Endothelial cell of umbilical vein (primary cell): ENCODE data around the gene RBM3. TPM values are rescaled to one million over a fixed set of nuclear protein-coding genes. Genes with fewer than 3 reads are reported as not detected.

Source experiments
- BruUV-seq: library from RNA; stranded (reverse); fragments of 400-500 nt; replicated peaks from 2 replicates; lab custom pipeline; 2021; lab: Mats Ljungman, UMichigan
- CTCF ChIA-PET: fragments of 300-600, 350-600 bp; sonication (Branson Sonifier 250); formaldehyde crosslinking; loops from one replicate; lab custom pipeline; 2021; ENCODE audit warnings: antibody characterized with exemption, inconsistent platforms; lab: Charles Lee
- POLR2A ChIA-PET: fragments of 300-600, 350-600 bp; sonication (Branson Sonifier 250); formaldehyde crosslinking; loops from one replicate; lab custom pipeline; 2021; ENCODE audit warnings: antibody characterized with exemption, inconsistent platforms; lab: Charles Lee
- DNase-seq: peaks from one replicate; pipeline ENCODE4 v3.0.0-alpha.2; 2011; ENCODE audit warnings: low read depth, low spot score
- FAIRE-seq: peaks from 2 replicates; lab custom pipeline; 2011; peaks lifted over from hg19 to GRCh38; lab: Jason Lieb, UNC
- H2AFZ ChIP-seq: 2 replicates; pipeline ENCODE4 v1.6.0; 2012; ENCODE audit warnings: low read depth, low read length, control low read depth, inconsistent platforms
- H3K27ac ChIP-seq: 2 replicates; pipeline ENCODE4 v1.5.1; 2011; ENCODE audit warnings: low read depth, mild to moderate bottlenecking, control low read depth, low read length, moderate library complexity; ENCODE audit not compliant: insufficient read depth
- H3K27me3 ChIP-seq, 2 experiments: 2 replicates each; pipeline versions ENCODE4 v1.6.0 to v1.6.1; 2011; ENCODE audit warnings: low read length in 2 of 2, mixed read lengths in 1 of 2; ENCODE audit not compliant: control insufficient read depth in 2 of 2, insufficient read depth in 2 of 2
- H3K36me3 ChIP-seq, 2 experiments: 2 replicates in 1 of 2; 3 replicates in 1 of 2; pipeline ENCODE4 v1.5.1; 2011; ENCODE audit warnings: low read length in 2 of 2, mild to moderate bottlenecking in 1 of 2, moderate library complexity in 1 of 2; ENCODE audit not compliant: control insufficient read depth in 2 of 2, insufficient read depth in 2 of 2; ENCODE audit errors: extremely low read depth in 1 of 2
- H3K4me1 ChIP-seq: 3 replicates; pipeline ENCODE4 v1.5.1; 2011; ENCODE audit warnings: mild to moderate bottlenecking, low read length; ENCODE audit not compliant: control insufficient read depth, insufficient read depth; ENCODE audit errors: extremely low read depth
- H3K4me2 ChIP-seq: 2 replicates; pipeline ENCODE4 v1.6.1; 2011; ENCODE audit warnings: low read length, control low read depth, mixed read lengths; ENCODE audit not compliant: insufficient read depth
- H3K4me3 ChIP-seq, 3 experiments: fragments of 200-600 bp in 1 of 3; sonication (generic), shearing (Covaris generic) in 1 of 3; replicated peaks in 1 of 3; 2 replicates each; pipeline ENCODE4 v1.5.1; 2011 to 2016; ENCODE audit warnings: control low read depth in 3 of 3, low read length in 3 of 3, mild to moderate bottlenecking in 2 of 3, inconsistent platforms in 1 of 3, low read depth in 1 of 3, moderate library complexity in 1 of 3; ENCODE audit not compliant: insufficient read depth in 1 of 3
- H3K79me2 ChIP-seq: 2 replicates; pipeline ENCODE4 v1.6.0; 2012; ENCODE audit warnings: low read length, inconsistent platforms; ENCODE audit not compliant: control insufficient read depth, insufficient read depth
- H3K9ac ChIP-seq: replicated peaks from 2 replicates; pipeline ENCODE3; 2011; ENCODE audit warnings: low read length, control low read depth; ENCODE audit not compliant: insufficient read depth; ENCODE audit errors: extremely low read depth
- H3K9me1 ChIP-seq: replicated peaks from 3 replicates; pipeline ENCODE4 v1.6.0; 2011; ENCODE audit warnings: mild to moderate bottlenecking, low read length; ENCODE audit not compliant: control insufficient read depth, insufficient read depth; ENCODE audit errors: extremely low read depth
- H3K9me3 ChIP-seq: replicated peaks from 2 replicates; pipeline ENCODE4 v1.5.1; 2012; ENCODE audit warnings: low read length, inconsistent platforms; ENCODE audit not compliant: control insufficient read depth, insufficient read depth
- H4K20me1 ChIP-seq: replicated peaks from 2 replicates; pipeline ENCODE3; 2011; ENCODE audit warnings: mild to moderate bottlenecking, low read length; ENCODE audit not compliant: control insufficient read depth, insufficient read depth; ENCODE audit errors: extremely low read depth
- EZH2 ChIP-seq: IDR thresholded peaks from 2 replicates; pipeline ENCODE4 v1.6.1; 2012; ENCODE audit warnings: borderline replicate concordance, low read depth, mild to moderate bottlenecking, moderate library complexity, low read length, inconsistent platforms; ENCODE audit not compliant: severe bottlenecking
- FOS ChIP-seq: IDR thresholded peaks from 2 replicates; pipeline ENCODE4 v1.6.1; 2011; ENCODE audit warnings: mild to moderate bottlenecking, low read length, moderate library complexity, borderline replicate concordance; ENCODE audit not compliant: insufficient read depth
- GATA2 ChIP-seq: IDR thresholded peaks from 2 replicates; pipeline ENCODE4 v1.7.0; 2011; ENCODE audit warnings: low read depth, mild to moderate bottlenecking, moderate library complexity, mixed read lengths, low read length; ENCODE audit not compliant: insufficient read length, insufficient read depth
- JUN ChIP-seq: IDR thresholded peaks from 2 replicates; pipeline ENCODE4 v1.6.1; 2011; ENCODE audit warnings: borderline replicate concordance, low read depth; ENCODE audit not compliant: insufficient read length, insufficient read depth
- MYC ChIP-seq: IDR thresholded peaks from one replicate; pipeline ENCODE4 v1.6.1; 2011; ENCODE audit warnings: mild to moderate bottlenecking, low read depth, low read length
- POLR2A ChIP-seq: IDR thresholded peaks from 2 replicates; pipeline ENCODE4 v1.6.1; 2012; ENCODE audit warnings: low read depth, mild to moderate bottlenecking, control low read depth, low read length
- POLR2AphosphoS5 ChIP-seq: IDR thresholded peaks from 2 replicates; pipeline ENCODE4 v1.6.1; 2012; ENCODE audit warnings: low read depth, mild to moderate bottlenecking, control low read depth, low read length, moderate library complexity; ENCODE audit not compliant: insufficient read depth
- dilution Hi-C: fragments of 300-500 bp; cut with MboI; formaldehyde crosslinking; loops from one replicate; pipeline ENCODE4 v1.15.0; 2019; ENCODE audit warnings: low sequenced_read_pairs; ENCODE audit not compliant: extremely low pct_ligation_motif_present
- intact Hi-C: fragments of 100-400 bp; cut with micrococcal nuclease; formaldehyde crosslinking; loops from one replicate; pipeline ENCODE4 v1.10.0; 2022
- polyA plus RNA-seq, 4 experiments: library from polyadenylated mRNA; depleted of rRNA in 3 of 4; stranded (reverse) in 3 of 4; unstranded in 1 of 4; fragments of >200 nt; gene quantifications; 2 replicates each; pipeline versions ENCODE4 v1.2.1 to v1.2.3, GENCODE V29; 2011 to 2012; ENCODE audit warnings: missing spikeins in 1 of 4
- total RNA-seq: library from RNA; stranded (reverse); gene quantifications from 2 replicates; pipeline ENCODE4 v1.2.3, GENCODE V29; 2021
- TF ChIP-seq, protein P1 (sequence below): IDR thresholded peaks from 2 replicates; pipeline ENCODE4 v1.6.1; 2011; ENCODE audit not compliant: insufficient read depth, insufficient read length
- TF ChIP-seq, protein P2 (sequence below), 2 donors: IDR thresholded peaks; 1 replicate in 1 of 2; 2 replicates in 1 of 2; pipeline ENCODE4 v1.5.1; 2011; ENCODE audit warnings: low read length in 2 of 2, mild to moderate bottlenecking in 2 of 2, moderate library complexity in 2 of 2, control low read depth in 1 of 2, inconsistent platforms in 1 of 2, low read depth in 1 of 2; ENCODE audit not compliant: insufficient read depth in 1 of 2; ENCODE audit errors: extremely low read depth in 1 of 2

The RBM3 gene
- total and polyA plus RNA-seq, 2 donors (not counting 3 experiments of a cell fraction or from before 2014, with no cell fraction given) = 313 to 477 TPM

DNA sequence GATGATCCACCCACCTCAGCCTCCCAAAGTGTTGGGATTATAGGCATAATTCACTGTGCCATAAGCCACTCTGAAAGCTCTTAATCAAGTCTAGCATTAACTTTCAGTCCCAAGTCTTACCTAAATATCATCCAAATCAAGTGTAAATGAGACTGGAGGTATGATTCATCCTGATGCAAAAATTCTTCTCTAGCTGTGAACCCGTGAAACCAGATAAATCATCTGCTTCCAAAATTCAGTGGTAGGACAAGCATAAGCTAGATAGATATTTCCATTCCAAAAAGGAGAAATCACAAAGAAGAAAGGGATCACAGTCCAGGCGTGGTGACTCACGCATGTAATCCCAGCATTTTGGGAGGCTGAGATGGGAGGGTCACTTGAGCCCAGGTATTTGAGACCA lies 43.5 kb upstream of the RBM3 start:
- H2AFZ ChIP-seq = no peak overlapping the region
- no peak overlapping the region for H3K4me3 ChIP-seq
- no peak for FAIRE-seq
- H3K4me2 ChIP-seq = no peak overlapping the region
- BruUV-seq = no TSS peak
- peaks cover 0 to 2% of the 10 kb centered on the region in 2 experiments for H3K36me3 ChIP-seq
- no peak for DNase-seq
- intact Hi-C loops = no loop called here
- no peak for TF ChIP-seq GATA2
- TF ChIP-seq, protein P1, sequence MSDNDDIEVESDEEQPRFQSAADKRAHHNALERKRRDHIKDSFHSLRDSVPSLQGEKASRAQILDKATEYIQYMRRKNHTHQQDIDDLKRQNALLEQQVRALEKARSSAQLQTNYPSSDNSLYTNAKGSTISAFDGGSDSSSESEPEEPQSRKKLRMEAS = no peak
- no peak for TF ChIP-seq EZH2
- TF ChIP-seq MYC = no peak
- TF ChIP-seq POLR2A = no peak
- TF ChIP-seq POLR2AphosphoS5 = no peak
- TF ChIP-seq JUN = no peak
- TF ChIP-seq, protein P2, sequence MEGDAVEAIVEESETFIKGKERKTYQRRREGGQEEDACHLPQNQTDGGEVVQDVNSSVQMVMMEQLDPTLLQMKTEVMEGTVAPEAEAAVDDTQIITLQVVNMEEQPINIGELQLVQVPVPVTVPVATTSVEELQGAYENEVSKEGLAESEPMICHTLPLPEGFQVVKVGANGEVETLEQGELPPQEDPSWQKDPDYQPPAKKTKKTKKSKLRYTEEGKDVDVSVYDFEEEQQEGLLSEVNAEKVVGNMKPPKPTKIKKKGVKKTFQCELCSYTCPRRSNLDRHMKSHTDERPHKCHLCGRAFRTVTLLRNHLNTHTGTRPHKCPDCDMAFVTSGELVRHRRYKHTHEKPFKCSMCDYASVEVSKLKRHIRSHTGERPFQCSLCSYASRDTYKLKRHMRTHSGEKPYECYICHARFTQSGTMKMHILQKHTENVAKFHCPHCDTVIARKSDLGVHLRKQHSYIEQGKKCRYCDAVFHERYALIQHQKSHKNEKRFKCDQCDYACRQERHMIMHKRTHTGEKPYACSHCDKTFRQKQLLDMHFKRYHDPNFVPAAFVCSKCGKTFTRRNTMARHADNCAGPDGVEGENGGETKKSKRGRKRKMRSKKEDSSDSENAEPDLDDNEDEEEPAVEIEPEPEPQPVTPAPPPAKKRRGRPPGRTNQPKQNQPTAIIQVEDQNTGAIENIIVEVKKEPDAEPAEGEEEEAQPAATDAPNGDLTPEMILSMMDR (IDR thresholded peaks at IDR 0.05; ENCODE audit: extremely low read depth in 1 of 2, insufficient read depth in 1 of 2, low read depth in 1 of 2, low read length in 2 of 2) = no peak
- no peak for TF ChIP-seq FOS
- no peaks in the 10 kb centered on the region for H3K9me3 ChIP-seq
- H3K79me2 ChIP-seq = no peaks in the 10 kb centered on the region
- no peak overlapping the region for H3K9ac ChIP-seq
- H3K27me3 ChIP-seq = no peaks in the 10 kb centered on the region
- ChIA-PET CTCF (interaction anchor here (3.5 kb wide), 1 partner anchor 9 kb away, joined by 11 read pairs; the partner anchor contains the start of gene TBC1D25), POLR2A (no interaction called here)
- no peaks in the 10 kb centered on the region for H4K20me1 ChIP-seq
- H3K27ac ChIP-seq = no peak overlapping the region
- no peaks in the 10 kb centered on the region for H3K9me1 ChIP-seq
- H3K4me1 ChIP-seq = peaks cover 4% of the 10 kb centered on the region
- dilution Hi-C loops = no loop called here
